ENCODE measurements around the gene THBS4. TPM values are rescaled to one million over a fixed set of nuclear protein-coding genes. Genes with fewer than 3 reads are reported as not detected.
A peak's percentile ranks its signal among the peaks of the same experiment; 100 is the strongest.

The THBS4 gene
- total and polyA plus RNA-seq, 4 donors, result 0.08 to 0.28 (median 0.20) TPM

GRCh38 chr5:80122579-80122978, 87.4 kb downstream of the THBS4 start:
- H3K4me1 ChIP-seq (ENCODE audit: control insufficient read depth in 4 of 4, insufficient read depth in 4 of 4, low read length in 3 of 4), result no peaks in the 10 kb centered on the region
- H3K4me3 ChIP-seq (ENCODE audit: low read depth in 1 of 3, low read length in 3 of 3), result no peak overlapping the region
- H3K9ac ChIP-seq (ENCODE audit: low read depth in 1 of 2, low read length in 2 of 2), result no peak overlapping the region
- WGBS, result 86% methylated on average over 2 of the region's 2 CpGs
- H3K36me3 ChIP-seq (ENCODE audit: control insufficient read depth in 4 of 4, insufficient read depth in 3 of 4, low read depth in 1 of 4, low read length in 3 of 4), result peaks cover 0 to 6% (median 3%) of the 10 kb centered on the region in 4 donors
- H3K9me3 ChIP-seq (ENCODE audit: control insufficient read depth in 4 of 4, low read length in 3 of 4), result no peaks in the 10 kb centered on the region
- TF ChIP-seq YY1 (IDR thresholded peaks at IDR 0.05) (peak; percentile 19), REST (IDR thresholded peaks at IDR 0.05) (no peak)
- no peak overlapping the region for H3K27ac ChIP-seq (ENCODE audit: low read depth in 1 of 2, low read length in 2 of 2)
- no peaks in the 10 kb centered on the region for H3K27me3 ChIP-seq (ENCODE audit: control insufficient read depth in 4 of 4, insufficient read depth in 4 of 4, low read length in 3 of 4)
- no peak for DNase-seq (ENCODE audit: low spot score)

GRCh38 chr5:80124121-80124918, 89.2 kb downstream of the THBS4 start:
- Histone ChIP-seq H3K4me1 (ENCODE audit: control insufficient read depth in 4 of 4, insufficient read depth in 4 of 4, low read length in 3 of 4) (no peaks in the 10 kb centered on the region), H3K27me3 (ENCODE audit: control insufficient read depth in 4 of 4, insufficient read depth in 4 of 4, low read length in 3 of 4) (no peaks in the 10 kb centered on the region), H3K9me3 (ENCODE audit: control insufficient read depth in 4 of 4, low read length in 3 of 4) (no peaks in the 10 kb centered on the region), H3K4me3 (ENCODE audit: low read depth in 1 of 3, low read length in 3 of 3) (no peak overlapping the region), H3K27ac (ENCODE audit: low read depth in 1 of 2, low read length in 2 of 2) (no peak overlapping the region), H3K36me3 (ENCODE audit: control insufficient read depth in 4 of 4, insufficient read depth in 3 of 4, low read depth in 1 of 4, low read length in 3 of 4) (peaks cover 0 to 6% (median 3%) of the 10 kb centered on the region in 4 donors), H3K9ac (ENCODE audit: low read depth in 1 of 2, low read length in 2 of 2) (no peak overlapping the region)
- no peak for TF ChIP-seq HNF4A (conservative IDR thresholded peaks at IDR 0.05)
- no peak for TF ChIP-seq YY1 (IDR thresholded peaks at IDR 0.05)
- TF ChIP-seq RXRA (IDR thresholded peaks at IDR 0.05), result no peak
- TF ChIP-seq ZBTB33 (IDR thresholded peaks at IDR 0.05), result no peak
- no peak for TF ChIP-seq MAX (IDR thresholded peaks at IDR 0.05)
- no peak for TF ChIP-seq SP1 (IDR thresholded peaks at IDR 0.05)
- no peak for TF ChIP-seq CTCF (IDR thresholded peaks at IDR 0.05; ENCODE audit: low read depth, low read length, missing input control)
- no peak for TF ChIP-seq FOXA1 (IDR thresholded peaks at IDR 0.05)
- no peak for TF ChIP-seq RAD21 (IDR thresholded peaks at IDR 0.05)
- no peak for TF ChIP-seq TAF1 (conservative IDR thresholded peaks at IDR 0.05)
- TF ChIP-seq JUND (IDR thresholded peaks at IDR 0.05), result no peak
- no peak for TF ChIP-seq FOXA2 (IDR thresholded peaks at IDR 0.05)
- TF ChIP-seq NR2F2 (IDR thresholded peaks at IDR 0.05), result no peak
- no peak for TF ChIP-seq GABPA (IDR thresholded peaks at IDR 0.05 in 1 of 2, conservative IDR thresholded peaks at IDR 0.05 in 1 of 2)
- TF ChIP-seq HNF4G (IDR thresholded peaks at IDR 0.05), result no peak
- TF ChIP-seq ATF3 (IDR thresholded peaks at IDR 0.05), result no peak
- TF ChIP-seq EGR1 (IDR thresholded peaks at IDR 0.05; ENCODE audit: low read depth in 2 of 2), result no peak
- TF ChIP-seq REST (IDR thresholded peaks at IDR 0.05), result no peak
- WGBS, result 88% methylated on average over 9 of the region's 9 CpGs
- no peak for DNase-seq (ENCODE audit: low spot score)
